GM10248 (cell line): ENCODE results near the gene CDKAL1.

Experiments
- CTCF ChIA-PET: fragments of 300-600 bp; sonication (Branson Sonifier 250); formaldehyde crosslinking; extraction: SDS; loops from one replicate; lab custom pipeline; 2021; ENCODE audit warnings: antibody characterized with exemption; lab: Yijun Ruan, JAX
- POLR2A ChIA-PET: fragments of 350-650 bp; sonication (Branson Sonifier 250); formaldehyde crosslinking; extraction: SDS; loops from one replicate; lab custom pipeline; 2020; ENCODE audit warnings: antibody characterized with exemption; lab: Yijun Ruan, JAX
- DNase-seq: peaks from one replicate; pipeline ENCODE4 v3.0.0; 2012; ENCODE audit errors: extremely low spot score
- CTCF ChIP-seq: IDR thresholded peaks from 2 replicates; pipeline ENCODE4 v1.5.1; 2012; ENCODE audit warnings: mild to moderate bottlenecking, low read depth; ENCODE audit errors: extremely low read depth, missing control alignments, control extremely low read depth

CDKAL1 gene

GRCh38 chr6:21099338-21100314 is 565.4 kb downstream of the CDKAL1 start:
- no peak for TF ChIP-seq CTCF
- CTCF ChIA-PET, result no interaction called here
- DNase-seq, result no peak
- POLR2A ChIA-PET, result interaction anchor here (0.6 kb wide), 1 partner anchor 32 kb away, joined by 8 read pairs; no protein-coding TSS in a partner anchor

DNA sequence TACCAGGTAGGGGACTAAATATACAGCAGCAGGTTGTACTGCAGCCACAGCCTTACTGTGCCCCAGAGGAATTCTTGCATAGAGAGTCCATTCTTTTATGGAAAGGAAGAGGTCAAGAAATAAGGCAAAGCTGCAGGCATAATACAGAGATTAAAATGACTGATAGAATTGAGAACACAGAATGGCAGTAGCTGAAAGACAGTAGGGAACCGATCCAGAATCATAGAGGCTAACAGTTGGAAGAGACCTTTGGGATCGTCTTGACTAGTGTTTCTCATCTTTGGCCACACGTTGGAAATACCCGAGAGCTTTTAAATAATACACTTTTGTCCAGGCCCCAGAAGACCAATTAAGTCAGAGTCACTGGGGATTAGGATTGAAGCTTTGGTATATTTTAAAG is 566.7 kb downstream of the CDKAL1 start:
- no peak for TF ChIP-seq CTCF
- POLR2A ChIA-PET, result no interaction called here
- DNase-seq, result no peak
- CTCF ChIA-PET, result interaction anchor here (1.2 to 1.5 kb wide), 4 partner anchors 10 to 493 kb away, joined by 3 to 4 read pairs (median 4); no protein-coding TSS in a partner anchor

GRCh38 chr6:21101694-21102093 is 567.4 kb downstream of the CDKAL1 start:
- ChIA-PET CTCF (interaction anchor here (1.2 to 1.5 kb wide), 3 partner anchors 11 to 493 kb away, joined by 3 to 4 read pairs (median 3); no protein-coding TSS in a partner anchor), POLR2A (no interaction called here)
- DNase-seq, result no peak

DNA sequence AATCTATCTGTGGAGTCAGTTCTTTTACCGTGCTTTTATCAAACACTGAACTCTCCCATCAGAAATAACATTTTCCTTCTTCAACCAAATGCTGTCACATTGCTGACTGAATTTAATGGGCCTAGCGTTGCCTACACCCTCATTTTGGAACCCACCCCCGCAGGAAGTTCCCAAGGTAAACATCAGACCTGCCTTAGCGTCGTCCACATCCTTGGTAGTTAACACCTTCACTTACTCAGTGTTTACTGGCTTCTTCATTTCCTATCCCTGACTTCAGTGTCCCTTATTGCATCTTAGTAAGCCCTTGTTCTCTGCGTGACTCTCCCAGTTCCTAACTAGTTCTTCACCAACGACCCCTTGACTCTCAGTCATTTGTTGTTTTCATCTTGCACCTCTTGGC is 567.9 kb downstream of the CDKAL1 start:
- POLR2A ChIA-PET, result no interaction called here
- CTCF ChIA-PET, result interaction anchor here (1.2 kb wide), 1 partner anchor 14 kb away, joined by 4 read pairs; no protein-coding TSS in a partner anchor
- no peak for TF ChIP-seq CTCF
- DNase-seq, result no peak

More at GRCh38 chr6:21101694-21102093, 567.4 kb downstream of the CDKAL1 start:
- no peak for TF ChIP-seq CTCF

DNA sequence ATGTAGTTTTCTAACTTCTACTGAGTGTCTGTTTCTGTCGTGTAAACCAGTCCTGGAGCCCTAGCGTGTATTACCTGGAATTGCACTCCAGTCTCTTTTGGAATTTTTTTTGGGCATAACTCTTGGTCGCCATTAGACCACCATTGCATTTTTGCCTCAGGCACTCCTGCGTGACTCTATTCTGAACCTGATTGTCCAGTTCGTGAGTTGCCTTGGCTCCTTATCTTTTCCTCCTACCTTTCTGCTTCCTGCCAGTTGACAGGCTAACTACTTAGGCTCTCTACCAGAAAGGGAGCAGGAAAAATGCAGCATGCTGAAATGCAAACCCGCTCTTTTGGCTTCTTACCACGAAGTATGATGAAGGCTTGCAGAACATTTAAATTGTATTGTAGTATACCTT is 568.4 kb downstream of the CDKAL1 start:
- TF ChIP-seq CTCF, result no peak
- ChIA-PET CTCF (interaction anchor here (1.5 kb wide), 1 partner anchor 10 kb away, joined by 3 read pairs; no protein-coding TSS in a partner anchor), POLR2A (no interaction called here)
- no peak for DNase-seq

- no peak for TF ChIP-seq CTCF
- ChIA-PET POLR2A (interaction anchor here (0.6 kb wide), 1 partner anchor 12 kb away, joined by 3 read pairs; no protein-coding TSS in a partner anchor), CTCF (interaction anchor here (1.1 to 1.5 kb wide), 2 partner anchors 9 to 10 kb away, joined by 3 to 4 read pairs; no protein-coding TSS in a partner anchor)
- no peak for DNase-seq
Measured at GRCh38 chr6:21103626-21104224, 569.5 kb downstream of the CDKAL1 start.
